IgD-negative memory B cell (primary cell): ENCODE data around the gene CPO. TPM values are rescaled to one million over a fixed set of nuclear protein-coding genes. Genes with fewer than 3 reads are reported as not detected.
A peak's percentile ranks its signal among the peaks of the same experiment; 100 is the strongest.

ENCODE experiments used
- H3K27ac Mint-ChIP-seq, 3 donors: one replicate each; pipeline ENCODE4 v1.8.0; 2020 to 2022; ENCODE audit warnings: mild to moderate bottlenecking in 3 of 3, mixed read lengths in 3 of 3, moderate library complexity in 1 of 3
- H3K27me3 Mint-ChIP-seq: one replicate; pipeline ENCODE4 v1.8.0; 2021; ENCODE audit warnings: mixed read lengths
- H3K36me3 Mint-ChIP-seq: one replicate; pipeline ENCODE4 v1.8.0; 2020; ENCODE audit warnings: mild to moderate bottlenecking, mixed read lengths
- H3K4me1 Mint-ChIP-seq, 3 donors: one replicate each; pipeline ENCODE4 v1.8.0; 2020 to 2022; ENCODE audit warnings: mixed read lengths in 3 of 3, mild to moderate bottlenecking in 1 of 3
- H3K4me3 Mint-ChIP-seq, 4 donors: one replicate each; pipeline ENCODE4 v1.8.0; 2020 to 2022; ENCODE audit warnings: mild to moderate bottlenecking in 4 of 4, mixed read lengths in 4 of 4, moderate library complexity in 3 of 4
- H3K9me3 Mint-ChIP-seq, 3 donors: one replicate each; pipeline ENCODE4 v1.8.0; 2020 to 2021; ENCODE audit warnings: mixed read lengths in 3 of 3, mild to moderate bottlenecking in 1 of 3
- polyA plus RNA-seq: library from polyadenylated mRNA; unstranded; fragments of 300-500 nt; fragmentation: Illumina TruSeq; gene quantifications from one replicate; pipeline ENCODE4 v1.2.3, GENCODE V29; 2021

The CPO gene
- polyA plus RNA-seq, 1 donor from 2014 or later, result not detected

DNA sequence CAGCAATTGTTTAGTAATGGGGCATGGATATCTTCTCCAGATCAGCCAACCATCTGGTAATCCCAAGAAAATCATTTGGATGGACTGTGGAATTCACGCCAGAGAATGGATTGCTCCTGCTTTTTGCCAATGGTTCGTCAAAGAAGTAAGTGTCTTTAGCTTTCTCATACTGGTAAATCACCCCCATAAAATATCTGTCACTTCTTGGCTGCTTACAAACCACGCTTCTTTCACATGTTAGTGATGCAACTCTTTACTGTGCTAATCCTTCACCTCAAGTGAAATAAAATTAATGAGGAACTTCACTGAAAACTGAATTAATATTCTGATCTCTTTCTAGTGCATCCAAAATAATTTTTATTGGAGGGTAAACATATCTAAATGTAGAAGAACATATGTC is 18.9 kb downstream of the CPO start:
- Mint-ChIP-seq H3K27ac (peak overlapping the region in 1 of 3 donors; percentile 17), H3K27me3 (no peaks in the 10 kb centered on the region), H3K36me3 (no peaks in the 10 kb centered on the region), H3K4me1 (no peaks in the 10 kb centered on the region), H3K9me3 (peaks cover 4 to 16% (median 9%) of the 10 kb centered on the region in 3 donors), H3K4me3 (no peak overlapping the region)

DNA sequence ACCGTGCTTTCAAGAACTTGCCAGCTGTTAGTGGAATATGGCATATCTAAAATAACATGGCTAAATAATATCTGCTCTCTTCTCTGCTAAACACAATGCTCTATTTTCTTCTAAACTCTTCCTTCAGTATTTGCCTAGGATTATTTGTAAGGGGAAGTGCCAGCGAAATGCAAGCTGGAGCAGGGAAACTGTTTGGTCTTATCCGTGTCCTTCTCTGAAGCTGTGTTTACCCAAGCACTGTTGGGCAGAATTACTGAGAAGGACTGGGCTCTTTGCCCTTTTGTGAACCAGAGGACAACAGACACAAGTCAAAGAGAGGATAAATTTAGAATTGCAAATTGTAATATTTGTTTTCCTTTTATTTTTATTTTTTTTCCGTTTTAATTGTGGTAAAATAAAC is 23.6 kb downstream of the CPO start:
- Mint-ChIP-seq H3K4me3 (no peak overlapping the region), H3K27ac (no peak overlapping the region), H3K9me3 (no peaks in the 10 kb centered on the region), H3K4me1 (no peaks in the 10 kb centered on the region), H3K27me3 (no peaks in the 10 kb centered on the region), H3K36me3 (peaks cover 2% of the 10 kb centered on the region)

DNA sequence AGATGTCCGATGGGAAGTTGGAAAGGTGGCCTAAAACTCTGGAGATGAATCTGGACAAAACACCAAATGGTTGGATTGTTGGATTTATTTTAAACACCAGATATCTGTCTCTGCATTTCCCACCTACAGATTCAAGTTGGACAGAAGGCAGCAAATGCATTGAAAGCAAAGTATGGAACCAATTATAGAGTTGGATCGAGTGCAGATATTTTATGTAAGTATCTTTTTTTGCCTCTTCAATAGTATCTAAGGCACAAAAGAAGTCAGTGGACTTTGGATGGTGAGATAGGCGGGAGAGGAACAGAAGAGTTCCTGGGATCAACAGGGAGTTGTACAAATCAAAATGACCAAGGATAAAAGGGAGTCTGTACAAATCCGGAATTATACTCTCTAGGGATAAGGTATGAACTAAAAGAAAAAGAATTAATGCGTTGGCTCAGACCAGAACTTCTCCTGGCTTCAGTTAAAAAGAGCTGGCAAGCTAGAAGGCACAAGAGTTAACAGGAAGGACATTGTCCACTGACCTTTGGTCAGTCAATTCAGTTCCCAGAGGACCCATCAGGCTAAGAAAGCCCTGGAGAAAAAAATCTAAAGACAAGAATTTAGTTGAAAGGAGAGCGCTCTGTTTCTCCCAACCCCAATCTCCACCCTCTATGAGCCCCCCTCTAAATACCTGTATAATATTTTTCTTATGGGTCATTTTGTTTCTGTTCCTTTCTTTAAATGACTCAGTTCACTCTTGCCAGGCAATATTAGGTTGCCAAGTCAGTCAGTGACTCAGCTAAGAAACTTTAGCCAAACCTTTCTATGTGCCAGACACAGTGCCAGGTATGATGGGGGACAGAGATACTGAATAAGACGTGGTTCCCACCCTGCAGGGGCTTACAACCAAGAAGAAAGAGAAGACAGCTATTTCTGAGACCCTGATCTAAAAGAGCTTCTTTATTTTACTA is 29.1 kb downstream of the CPO start:
- H3K27ac Mint-ChIP-seq, result no peak overlapping the region
- H3K4me1 Mint-ChIP-seq, result no peaks in the 10 kb centered on the region
- peaks cover 2% of the 10 kb centered on the region for H3K36me3 Mint-ChIP-seq
- peaks cover 5% of the 10 kb centered on the region for H3K27me3 Mint-ChIP-seq
- no peak overlapping the region for H3K4me3 Mint-ChIP-seq
- no peaks in the 10 kb centered on the region for H3K9me3 Mint-ChIP-seq

DNA sequence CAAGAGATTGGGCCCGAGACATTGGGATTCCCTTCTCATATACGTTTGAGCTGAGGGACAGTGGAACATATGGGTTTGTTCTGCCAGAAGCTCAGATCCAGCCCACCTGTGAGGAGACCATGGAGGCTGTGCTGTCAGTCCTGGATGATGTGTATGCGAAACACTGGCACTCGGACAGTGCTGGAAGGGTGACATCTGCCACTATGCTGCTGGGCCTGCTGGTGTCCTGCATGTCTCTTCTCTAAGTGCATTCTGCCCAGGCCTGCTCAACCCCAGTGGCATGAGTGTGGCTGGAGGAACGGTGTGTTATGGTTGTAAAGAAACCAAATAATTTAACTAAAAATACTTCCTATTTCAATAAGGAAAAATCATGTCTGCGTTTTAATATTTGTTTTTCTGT is 29.9 kb downstream of the CPO start:
- no peaks in the 10 kb centered on the region for H3K4me1 Mint-ChIP-seq
- no peak overlapping the region for H3K27ac Mint-ChIP-seq
- peaks cover 2% of the 10 kb centered on the region for H3K36me3 Mint-ChIP-seq
- no peak overlapping the region for H3K4me3 Mint-ChIP-seq
- no peaks in the 10 kb centered on the region for H3K9me3 Mint-ChIP-seq
- peaks cover 5% of the 10 kb centered on the region for H3K27me3 Mint-ChIP-seq

- no peak overlapping the region for H3K27ac Mint-ChIP-seq
These were observed 31.5 kb downstream of the CPO start for GRCh38 chr2:206970589-206971360.

DNA sequence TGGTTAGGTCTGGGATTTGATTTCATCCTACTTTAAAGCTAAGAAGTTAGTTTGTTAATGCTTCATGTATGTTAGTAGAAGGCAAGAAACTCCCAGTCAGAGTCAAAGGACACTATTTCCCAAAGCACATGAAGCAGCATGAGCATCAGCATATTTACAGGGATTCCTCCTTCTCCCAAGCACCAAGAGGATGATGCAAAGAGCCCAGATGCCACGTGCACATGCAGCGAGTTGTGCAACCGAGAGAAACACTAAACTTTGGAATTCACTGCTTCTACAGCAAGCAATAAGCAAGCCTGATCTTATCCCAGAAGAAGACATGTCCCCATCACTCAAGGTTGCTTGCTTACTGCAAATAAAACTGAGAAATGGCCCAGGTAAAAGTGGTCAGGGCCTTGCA is 32.5 kb downstream of the CPO start:
- Mint-ChIP-seq H3K27ac (no peak overlapping the region), H3K36me3 (peaks cover 2% of the 10 kb centered on the region), H3K27me3 (peaks cover 8% of the 10 kb centered on the region), H3K9me3 (peaks cover 0 to 4% (median 3%) of the 10 kb centered on the region in 3 donors), H3K4me3 (no peak overlapping the region), H3K4me1 (no peaks in the 10 kb centered on the region)

More at GRCh38 chr2:206970589-206971360, 31.5 kb downstream of the CPO start:
- no peak overlapping the region for H3K4me3 Mint-ChIP-seq
- H3K9me3 Mint-ChIP-seq, result peaks cover 0 to 4% (median 3%) of the 10 kb centered on the region in 3 donors
- peaks cover 2% of the 10 kb centered on the region for H3K36me3 Mint-ChIP-seq
- no peaks in the 10 kb centered on the region for H3K4me1 Mint-ChIP-seq
- peaks cover 5% of the 10 kb centered on the region for H3K27me3 Mint-ChIP-seq

DNA sequence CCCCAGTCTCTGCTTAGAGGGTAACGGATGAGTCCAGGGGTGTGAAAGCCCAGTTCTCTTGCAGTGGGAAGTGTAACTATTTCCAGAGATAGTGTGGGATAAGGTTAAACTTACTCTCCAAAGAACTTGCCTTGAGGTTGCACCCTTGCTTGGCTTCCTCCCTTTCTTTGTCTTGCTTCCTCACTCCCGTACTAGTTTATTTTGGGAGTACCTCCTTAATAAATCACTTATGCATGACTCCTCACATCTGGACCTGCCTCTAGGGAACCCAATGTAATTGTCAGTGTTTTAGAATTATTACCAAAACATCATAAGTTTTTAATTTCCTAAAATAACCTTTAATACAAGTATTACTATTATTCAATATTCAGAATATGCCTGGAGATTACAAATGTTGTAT is 35.2 kb downstream of the CPO start:
- Mint-ChIP-seq H3K4me3 (no peak overlapping the region), H3K9me3 (peaks cover 0 to 4% (median 3%) of the 10 kb centered on the region in 3 donors), H3K4me1 (no peaks in the 10 kb centered on the region), H3K27me3 (peaks cover 14% of the 10 kb centered on the region), H3K27ac (no peak overlapping the region), H3K36me3 (no peaks in the 10 kb centered on the region)

DNA sequence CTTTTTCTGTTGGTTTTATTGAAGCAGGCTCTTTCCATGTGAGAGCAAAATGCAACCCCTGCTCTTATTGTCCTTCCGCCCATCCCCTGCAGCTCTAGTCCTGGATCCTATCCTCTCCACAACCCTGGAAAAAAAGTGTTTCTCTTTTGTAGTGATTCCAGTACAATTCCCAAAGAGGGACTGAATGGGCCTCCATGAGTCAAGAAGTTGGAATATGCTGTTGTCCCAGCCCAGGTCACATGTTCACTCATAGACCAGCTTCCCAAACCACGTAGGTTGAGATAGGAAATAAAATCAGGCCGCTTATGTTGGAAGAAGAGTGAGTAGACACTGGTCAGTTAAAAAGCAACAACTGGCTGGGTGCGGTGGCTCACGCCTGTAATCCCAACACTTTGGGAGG is 39.4 kb downstream of the CPO start:
- H3K4me3 Mint-ChIP-seq, result peak overlapping the region in 1 of 4 donors; percentile 31
- H3K27me3 Mint-ChIP-seq, result peaks cover 13% of the 10 kb centered on the region
- H3K4me1 Mint-ChIP-seq, result peaks cover 0 to 8% (median 2%) of the 10 kb centered on the region in 3 donors
- peaks cover 0 to 4% (median 3%) of the 10 kb centered on the region in 3 donors for H3K9me3 Mint-ChIP-seq
- H3K27ac Mint-ChIP-seq, result no peak overlapping the region
- no peaks in the 10 kb centered on the region for H3K36me3 Mint-ChIP-seq

DNA sequence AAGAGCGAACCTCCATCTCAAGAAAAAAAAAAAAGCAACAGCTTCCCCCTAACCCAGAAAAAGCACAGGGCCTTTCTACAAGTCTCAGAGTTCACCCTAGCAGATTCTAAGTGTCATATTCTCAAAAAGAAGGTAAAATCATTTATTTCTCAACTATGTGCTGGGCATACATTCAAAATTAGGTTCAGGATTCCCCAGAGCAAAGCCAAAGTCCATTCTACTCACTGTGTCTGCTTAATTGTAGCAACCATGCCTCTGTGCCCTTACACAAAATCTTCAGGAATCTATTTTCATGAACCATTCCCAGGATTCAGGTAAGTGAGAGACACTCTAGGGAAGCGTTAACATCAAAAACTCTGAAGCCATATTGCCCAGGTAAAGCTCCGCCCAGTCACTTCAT is 40.0 kb downstream of the CPO start:
- no peak overlapping the region for H3K27ac Mint-ChIP-seq
- no peaks in the 10 kb centered on the region for H3K36me3 Mint-ChIP-seq
- H3K4me1 Mint-ChIP-seq, result peaks cover 0 to 9% (median 2%) of the 10 kb centered on the region in 3 donors
- H3K27me3 Mint-ChIP-seq, result peaks cover 13% of the 10 kb centered on the region
- H3K4me3 Mint-ChIP-seq, result no peak overlapping the region
- peaks cover 0 to 4% (median 3%) of the 10 kb centered on the region in 3 donors for H3K9me3 Mint-ChIP-seq

DNA sequence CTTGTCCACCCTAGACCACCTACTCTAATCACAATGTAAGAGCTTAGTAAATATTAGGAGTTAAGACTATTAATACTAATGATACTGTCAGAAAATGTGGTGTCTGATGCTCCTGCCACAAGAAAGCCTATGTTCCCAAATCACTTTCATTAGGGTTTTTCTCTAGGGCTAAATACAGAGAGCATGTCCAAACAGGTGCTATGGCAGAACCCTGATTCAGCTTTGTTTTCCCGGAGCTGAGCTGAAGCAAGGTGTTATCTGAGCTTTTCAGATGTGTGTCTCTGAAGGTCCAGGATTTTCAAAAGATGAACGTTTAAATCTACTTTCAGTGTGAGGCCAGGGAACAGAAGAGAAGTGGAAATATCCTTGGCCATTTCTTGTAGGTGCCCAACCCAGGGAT is 40.6 kb downstream of the CPO start:
- Mint-ChIP-seq H3K36me3 (no peaks in the 10 kb centered on the region), H3K4me1 (peaks cover 0 to 9% (median 2%) of the 10 kb centered on the region in 3 donors), H3K27ac (no peak overlapping the region), H3K27me3 (peaks cover 14% of the 10 kb centered on the region), H3K9me3 (peaks cover 0 to 4% (median 3%) of the 10 kb centered on the region in 3 donors), H3K4me3 (no peak overlapping the region)

DNA sequence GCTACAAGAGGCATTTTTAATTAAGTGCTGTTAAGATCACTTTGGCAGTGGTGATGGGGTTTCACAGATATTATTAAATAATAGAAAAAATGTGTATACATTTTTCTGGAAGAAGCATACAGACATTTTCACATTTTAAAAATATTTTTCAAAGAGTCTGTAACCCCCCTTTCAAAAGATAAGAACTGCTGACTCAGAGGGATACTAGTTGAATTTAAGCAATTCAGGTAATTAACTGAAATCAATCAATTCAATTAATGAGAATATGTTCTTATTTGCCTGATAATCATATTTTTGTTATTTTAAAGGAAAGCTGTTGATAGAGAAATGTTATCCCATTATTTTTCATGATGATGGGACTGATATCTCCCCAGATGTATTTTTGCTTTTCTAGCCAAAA is 41.1 kb downstream of the CPO start:
- peaks cover 0 to 9% (median 2%) of the 10 kb centered on the region in 3 donors for H3K4me1 Mint-ChIP-seq
- no peaks in the 10 kb centered on the region for H3K36me3 Mint-ChIP-seq
- peaks cover 0 to 1% (median under 1%) of the 10 kb centered on the region in 3 donors for H3K9me3 Mint-ChIP-seq
- H3K4me3 Mint-ChIP-seq, result no peak overlapping the region
- no peak overlapping the region for H3K27ac Mint-ChIP-seq
- peaks cover 14% of the 10 kb centered on the region for H3K27me3 Mint-ChIP-seq

DNA sequence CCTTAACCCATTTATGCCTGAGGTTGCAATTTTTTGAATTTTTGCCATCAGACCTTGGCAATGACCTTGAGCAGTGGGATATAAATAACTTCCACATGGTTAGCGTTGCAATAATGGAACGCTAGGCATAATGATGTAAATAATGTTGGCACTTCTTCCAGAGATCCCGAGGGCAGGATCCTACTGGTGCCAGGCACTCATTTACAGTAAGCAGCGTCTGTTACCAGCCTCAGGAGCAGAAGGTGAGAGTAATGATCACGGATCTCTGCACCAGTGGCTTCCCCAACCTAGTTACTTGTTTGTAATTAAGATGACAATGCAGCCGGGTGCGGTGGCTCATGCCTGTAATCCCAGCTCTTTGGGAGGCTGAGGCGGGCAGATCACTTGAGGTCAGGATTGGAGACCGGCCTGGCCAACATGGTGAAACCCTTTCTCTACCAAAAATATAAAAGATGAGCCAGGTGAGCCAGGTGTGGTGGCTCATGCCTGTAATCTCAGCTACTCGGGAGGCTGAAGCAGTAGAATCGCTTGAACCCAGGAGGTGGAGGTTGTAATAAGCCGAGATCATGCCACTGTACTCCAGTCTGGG is 41.9 kb downstream of the CPO start:
- Mint-ChIP-seq H3K27ac (no peak overlapping the region), H3K36me3 (no peaks in the 10 kb centered on the region), H3K4me3 (no peak overlapping the region), H3K27me3 (peaks cover 14% of the 10 kb centered on the region), H3K9me3 (peaks cover 0 to 3% (median 0%) of the 10 kb centered on the region in 3 donors), H3K4me1 (peaks cover 0 to 9% (median 2%) of the 10 kb centered on the region in 3 donors)

- Mint-ChIP-seq H3K9me3 (peaks cover 0 to 3% (median 0%) of the 10 kb centered on the region in 3 donors), H3K4me3 (no peak overlapping the region), H3K27me3 (peaks cover 12% of the 10 kb centered on the region), H3K36me3 (no peaks in the 10 kb centered on the region), H3K27ac (no peak overlapping the region), H3K4me1 (peaks cover 0 to 9% (median 2%) of the 10 kb centered on the region in 3 donors)
These were observed 42.5 kb downstream of the CPO start for GRCh38 chr2:206981739-206982340.

- Mint-ChIP-seq H3K9me3 (peaks cover 0 to 3% (median 0%) of the 10 kb centered on the region in 3 donors), H3K4me1 (peaks cover 0 to 9% (median 2%) of the 10 kb centered on the region in 3 donors), H3K27ac (peak overlapping the region in 1 of 3 donors; percentile 9), H3K36me3 (no peaks in the 10 kb centered on the region), H3K4me3 (peak overlapping the region in 1 of 4 donors; percentile 47), H3K27me3 (peaks cover 10% of the 10 kb centered on the region)
These were observed 43.1 kb downstream of the CPO start for GRCh38 chr2:206982360-206982955.
